MM.1S (cell line): ENCODE measurements around the gene ATP8B4.

Experiments used
- DNase-seq: peaks from one replicate; pipeline ENCODE4 v3.0.0-alpha.2; 2015
- H2AFZ ChIP-seq: fragments of 300-600 bp; sonication (generic); 2 replicates; pipeline ENCODE4 v1.6.0; 2016; ENCODE audit warnings: antibody characterized with exemption, low read length
- H3F3A ChIP-seq: fragments of 300-600 bp; sonication (generic); 2 replicates; pipeline ENCODE4 v1.6.1; 2016; ENCODE audit warnings: mild to moderate bottlenecking, antibody characterized with exemption, low read length, moderate library complexity, mixed read lengths; ENCODE audit not compliant: insufficient read depth
- H3K27ac ChIP-seq: fragments of 300-600 bp; sonication (generic); 2 replicates; pipeline ENCODE4 v1.5.1; 2016; ENCODE audit warnings: mild to moderate bottlenecking, low read length
- H3K27me3 ChIP-seq: fragments of 300-600 bp; sonication (generic); replicated peaks from 2 replicates; pipeline ENCODE4 v1.6.0; 2016; ENCODE audit warnings: low read length; ENCODE audit not compliant: insufficient read depth
- H3K36me3 ChIP-seq: fragments of 300-600 bp; sonication (generic); replicated peaks from 2 replicates; pipeline ENCODE4 v1.6.1; 2016; ENCODE audit warnings: mild to moderate bottlenecking, low read length, mixed read lengths; ENCODE audit not compliant: insufficient read depth
- H3K4me1 ChIP-seq: fragments of 300-600 bp; sonication (generic); 2 replicates; pipeline ENCODE4 v1.6.1; 2016; ENCODE audit warnings: low read length, mixed read lengths
- H3K4me2 ChIP-seq: fragments of 300-600 bp; sonication (generic); 2 replicates; pipeline ENCODE4 v1.6.0; 2016; ENCODE audit warnings: low read depth, low read length
- H3K4me3 ChIP-seq: fragments of 300-600 bp; sonication (generic); 2 replicates; pipeline ENCODE4 v1.5.1; 2016; ENCODE audit warnings: low read length, mixed read lengths
- H3K79me2 ChIP-seq: fragments of 300-600 bp; sonication (generic); 2 replicates; pipeline ENCODE4 v1.6.1; 2016; ENCODE audit warnings: mixed run types, low read length, mixed read lengths
- H3K9ac ChIP-seq: fragments of 300-600 bp; sonication (generic); 2 replicates; pipeline ENCODE4 v1.6.1; 2016; ENCODE audit warnings: low read length, mixed read lengths
- H3K9me2 ChIP-seq: fragments of 300-600 bp; sonication (generic); replicated peaks from 2 replicates; pipeline ENCODE4 v1.6.1; 2016; ENCODE audit warnings: mild to moderate bottlenecking, low read length, mixed read lengths; ENCODE audit not compliant: insufficient read depth
- H3K9me3 ChIP-seq: fragments of 300-600 bp; sonication (generic); replicated peaks from 2 replicates; pipeline ENCODE4 v1.6.1; 2016; ENCODE audit warnings: mild to moderate bottlenecking, low read length, mixed read lengths; ENCODE audit not compliant: insufficient read depth
- H4K20me1 ChIP-seq: fragments of 300-600 bp; sonication (generic); 2 replicates; pipeline ENCODE4 v1.6.1; 2016; ENCODE audit warnings: mild to moderate bottlenecking, low read length, moderate library complexity, mixed read lengths; ENCODE audit not compliant: insufficient read depth
- EZH2 ChIP-seq: fragments of 300-600 bp; sonication (generic); optimal IDR thresholded peaks from 2 replicates; pipeline ENCODE3; 2017; ENCODE audit warnings: low read depth, mild to moderate bottlenecking, antibody characterized with exemption, low read length, mixed read lengths
- EZH2phosphoT487 ChIP-seq: fragments of 300-600 bp; sonication (generic); IDR thresholded peaks from 2 replicates; pipeline ENCODE4 v1.6.1; 2018; ENCODE audit warnings: antibody characterized with exemption, low read length
- TF ChIP-seq, protein P1 (sequence below): fragments of 300-600 bp; sonication (generic); IDR thresholded peaks from 2 replicates; pipeline ENCODE4 v1.5.1; 2016; ENCODE audit warnings: antibody characterized with exemption, low read length, mixed read lengths

The ATP8B4 gene

GRCh38 chr15:49946681-49947080 is 172.4 kb downstream of the ATP8B4 start:
- Histone ChIP-seq H3K9me3 (no peaks in the 10 kb centered on the region), H3K36me3 (no peaks in the 10 kb centered on the region), H3K27me3 (no peaks in the 10 kb centered on the region), H3K4me2 (no peak overlapping the region), H3K27ac (no peak overlapping the region), H3F3A (no peaks in the 10 kb centered on the region), H3K4me3 (no peak overlapping the region), H3K4me1 (no peaks in the 10 kb centered on the region), H3K9ac (no peak overlapping the region), H3K79me2 (no peaks in the 10 kb centered on the region), H2AFZ (no peak overlapping the region), H3K9me2 (no peaks in the 10 kb centered on the region), H4K20me1 (no peaks in the 10 kb centered on the region)
- no peak for DNase-seq
- TF ChIP-seq, protein P1, sequence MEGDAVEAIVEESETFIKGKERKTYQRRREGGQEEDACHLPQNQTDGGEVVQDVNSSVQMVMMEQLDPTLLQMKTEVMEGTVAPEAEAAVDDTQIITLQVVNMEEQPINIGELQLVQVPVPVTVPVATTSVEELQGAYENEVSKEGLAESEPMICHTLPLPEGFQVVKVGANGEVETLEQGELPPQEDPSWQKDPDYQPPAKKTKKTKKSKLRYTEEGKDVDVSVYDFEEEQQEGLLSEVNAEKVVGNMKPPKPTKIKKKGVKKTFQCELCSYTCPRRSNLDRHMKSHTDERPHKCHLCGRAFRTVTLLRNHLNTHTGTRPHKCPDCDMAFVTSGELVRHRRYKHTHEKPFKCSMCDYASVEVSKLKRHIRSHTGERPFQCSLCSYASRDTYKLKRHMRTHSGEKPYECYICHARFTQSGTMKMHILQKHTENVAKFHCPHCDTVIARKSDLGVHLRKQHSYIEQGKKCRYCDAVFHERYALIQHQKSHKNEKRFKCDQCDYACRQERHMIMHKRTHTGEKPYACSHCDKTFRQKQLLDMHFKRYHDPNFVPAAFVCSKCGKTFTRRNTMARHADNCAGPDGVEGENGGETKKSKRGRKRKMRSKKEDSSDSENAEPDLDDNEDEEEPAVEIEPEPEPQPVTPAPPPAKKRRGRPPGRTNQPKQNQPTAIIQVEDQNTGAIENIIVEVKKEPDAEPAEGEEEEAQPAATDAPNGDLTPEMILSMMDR: no peak
- TF ChIP-seq EZH2phosphoT487 (no peak), EZH2 (no peak)

- H3K36me3 ChIP-seq: no peaks in the 10 kb centered on the region
- H3K9me3 ChIP-seq: no peaks in the 10 kb centered on the region
- no peak overlapping the region for H3K27ac ChIP-seq
- H3K27me3 ChIP-seq: no peaks in the 10 kb centered on the region
- peaks cover 6% of the 10 kb centered on the region; the same call in 1 of the 2 replicates for H3K4me1 ChIP-seq
- DNase-seq: no peak
- no peak overlapping the region for H3K4me2 ChIP-seq
- H3K9ac ChIP-seq: no peak overlapping the region
- no peak for TF ChIP-seq EZH2phosphoT487
- no peak overlapping the region for H3K4me3 ChIP-seq
- H4K20me1 ChIP-seq: no peaks in the 10 kb centered on the region
- H3K9me2 ChIP-seq: no peaks in the 10 kb centered on the region
- H3K79me2 ChIP-seq: no peaks in the 10 kb centered on the region
- H2AFZ ChIP-seq: no peak overlapping the region
- no peaks in the 10 kb centered on the region for H3F3A ChIP-seq
These were observed 184.5 kb downstream of the ATP8B4 start for GRCh38 chr15:49934487-49934886.

DNA sequence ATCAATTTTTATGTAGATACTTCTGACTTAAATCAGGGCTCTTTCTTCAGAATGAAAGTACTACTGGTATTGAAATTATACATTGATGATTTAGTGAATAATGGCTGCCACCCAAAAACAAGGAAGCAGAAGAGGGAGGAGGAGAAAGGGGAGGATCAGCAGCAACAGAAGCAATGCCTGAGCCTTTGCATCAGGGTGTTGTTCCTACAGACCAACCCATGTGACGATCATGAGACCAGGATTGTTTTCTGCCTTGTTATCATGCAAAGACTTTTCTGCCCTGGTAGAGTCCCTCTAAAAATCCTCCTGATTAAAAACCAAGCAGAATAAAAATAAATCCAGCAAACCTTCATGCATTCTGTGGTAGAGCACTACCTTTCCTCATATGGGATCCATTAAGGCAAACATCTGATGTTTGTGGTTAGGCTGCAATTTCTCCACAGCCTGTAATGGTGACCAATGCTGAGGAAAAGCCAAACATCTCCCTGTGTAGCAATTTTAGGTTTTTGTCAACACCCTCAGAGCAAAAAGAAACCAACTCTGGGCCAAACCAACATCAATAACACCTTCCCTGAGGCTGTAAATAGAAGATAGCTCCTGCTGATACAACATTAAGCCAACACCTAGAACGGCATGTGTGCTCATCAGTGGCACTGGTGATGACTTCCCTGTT is 191.7 kb downstream of the ATP8B4 start:
- no peak overlapping the region for H2AFZ ChIP-seq
- no peak overlapping the region for H3K4me3 ChIP-seq
- H3K79me2 ChIP-seq: no peaks in the 10 kb centered on the region
- H3K9ac ChIP-seq: no peak overlapping the region
- no peaks in the 10 kb centered on the region for H3K9me2 ChIP-seq
- DNase-seq: no peak
- no peak overlapping the region for H3K4me2 ChIP-seq
- no peak overlapping the region for H3K27ac ChIP-seq
- peaks cover 6% of the 10 kb centered on the region; the same call in 1 of the 2 replicates for H3K4me1 ChIP-seq
- H3K9me3 ChIP-seq: no peaks in the 10 kb centered on the region
- H3F3A ChIP-seq: no peaks in the 10 kb centered on the region
- H4K20me1 ChIP-seq: no peaks in the 10 kb centered on the region
- H3K36me3 ChIP-seq: no peaks in the 10 kb centered on the region
- H3K27me3 ChIP-seq: no peaks in the 10 kb centered on the region
- TF ChIP-seq EZH2 (no peak), EZH2phosphoT487 (no peak)
- TF ChIP-seq, protein P1: no peak

DNA sequence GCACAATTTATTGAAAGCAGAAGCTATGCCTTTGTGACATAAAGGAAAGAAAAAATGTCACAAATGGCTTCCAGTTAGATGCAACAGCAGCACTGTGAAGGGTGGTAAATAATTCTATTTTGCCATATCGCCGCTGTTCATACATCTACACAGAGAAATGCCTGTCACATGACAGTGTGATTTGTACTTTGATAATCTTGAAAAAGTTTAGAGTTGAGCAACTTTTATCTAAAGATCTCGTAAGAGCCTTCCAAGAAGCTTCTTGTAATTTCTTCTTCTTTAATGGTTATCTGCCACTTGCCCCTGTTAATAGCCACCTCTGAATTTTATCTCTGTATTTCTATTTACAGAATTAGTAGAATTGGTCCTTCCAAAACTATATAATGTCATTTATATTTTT is 192.3 kb downstream of the ATP8B4 start:
- no peak for TF ChIP-seq EZH2
- TF ChIP-seq, protein P1: no peak
- Histone ChIP-seq H3F3A (no peaks in the 10 kb centered on the region), H3K27ac (no peak overlapping the region), H3K4me1 (peaks cover 6% of the 10 kb centered on the region; the same call in 1 of the 2 replicates), H3K9ac (no peak overlapping the region), H3K27me3 (no peaks in the 10 kb centered on the region), H3K9me3 (no peaks in the 10 kb centered on the region), H3K36me3 (no peaks in the 10 kb centered on the region), H3K4me3 (no peak overlapping the region), H3K9me2 (no peaks in the 10 kb centered on the region), H2AFZ (no peak overlapping the region), H4K20me1 (no peaks in the 10 kb centered on the region), H3K79me2 (no peaks in the 10 kb centered on the region), H3K4me2 (no peak overlapping the region)
- DNase-seq: no peak
